Stimulated activated CD4-positive, alpha-beta T cell treated with anti-CD3 and anti-CD28 coated beads, TNF-alpha, amount 100 ng/mL, for 48 hours (primary cell): ENCODE results near the gene PPBP.

ENCODE experiments used
- DNase-seq, 3 donors: peaks; one replicate each; pipeline ENCODE4 v3.0.0-alpha.2; 2020; ENCODE audit warnings: low read depth in 3 of 3

PPBP gene

DNA sequence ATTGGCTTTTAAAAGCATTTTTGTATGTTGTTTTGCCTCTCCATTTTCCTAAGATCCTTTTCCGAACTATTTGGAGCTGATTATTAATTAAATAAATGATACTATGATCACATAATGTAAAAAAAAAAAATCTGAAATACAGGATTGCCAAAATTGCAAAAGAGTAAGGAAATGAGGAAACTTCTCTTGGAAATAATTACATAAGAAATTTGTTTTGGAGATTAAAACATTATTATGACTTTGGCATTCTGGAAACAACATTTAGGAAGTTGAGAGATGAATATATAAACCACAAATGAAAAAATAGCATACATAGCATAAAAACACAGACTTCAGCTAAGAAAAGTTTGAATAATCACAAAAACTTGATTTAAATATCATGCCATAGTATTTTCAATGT, 39.7 kb downstream of the PPBP start:
- no peak for DNase-seq

DNA sequence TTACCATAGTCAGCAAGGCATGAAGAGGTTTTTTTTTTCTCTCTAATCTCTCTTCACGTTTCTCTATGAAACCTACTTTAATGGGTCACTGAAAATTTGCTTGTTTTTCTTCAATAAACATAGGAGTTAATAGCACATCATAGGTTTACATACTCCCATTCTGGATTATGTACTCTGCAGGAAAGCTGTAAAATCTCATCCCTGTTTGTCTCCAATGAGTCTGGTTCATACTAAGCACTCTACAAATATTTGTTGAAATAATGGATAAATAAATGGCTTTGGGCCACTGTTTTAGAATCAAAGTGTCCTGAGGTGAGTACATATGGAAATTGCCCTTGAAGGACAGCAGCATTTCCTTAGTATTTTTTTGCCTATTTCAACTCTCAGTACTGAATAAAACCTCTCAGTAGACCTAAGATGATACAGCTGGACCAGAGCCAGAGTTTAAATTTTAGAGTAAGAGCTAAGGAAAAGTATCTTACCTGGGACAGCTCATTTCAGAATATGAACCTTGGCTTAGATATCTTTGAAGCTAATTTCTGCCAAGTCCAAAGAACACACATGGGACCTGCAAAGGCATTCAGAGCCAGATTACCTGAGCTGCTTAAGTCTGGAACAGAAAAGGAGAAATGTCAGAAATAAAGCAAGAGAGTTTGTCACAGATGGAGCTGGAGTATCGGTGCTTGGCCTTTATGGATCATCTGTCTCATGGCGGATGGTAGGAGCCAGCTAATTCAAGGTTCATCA, 40.6 kb downstream of the PPBP start:
- DNase-seq: no peak

DNA sequence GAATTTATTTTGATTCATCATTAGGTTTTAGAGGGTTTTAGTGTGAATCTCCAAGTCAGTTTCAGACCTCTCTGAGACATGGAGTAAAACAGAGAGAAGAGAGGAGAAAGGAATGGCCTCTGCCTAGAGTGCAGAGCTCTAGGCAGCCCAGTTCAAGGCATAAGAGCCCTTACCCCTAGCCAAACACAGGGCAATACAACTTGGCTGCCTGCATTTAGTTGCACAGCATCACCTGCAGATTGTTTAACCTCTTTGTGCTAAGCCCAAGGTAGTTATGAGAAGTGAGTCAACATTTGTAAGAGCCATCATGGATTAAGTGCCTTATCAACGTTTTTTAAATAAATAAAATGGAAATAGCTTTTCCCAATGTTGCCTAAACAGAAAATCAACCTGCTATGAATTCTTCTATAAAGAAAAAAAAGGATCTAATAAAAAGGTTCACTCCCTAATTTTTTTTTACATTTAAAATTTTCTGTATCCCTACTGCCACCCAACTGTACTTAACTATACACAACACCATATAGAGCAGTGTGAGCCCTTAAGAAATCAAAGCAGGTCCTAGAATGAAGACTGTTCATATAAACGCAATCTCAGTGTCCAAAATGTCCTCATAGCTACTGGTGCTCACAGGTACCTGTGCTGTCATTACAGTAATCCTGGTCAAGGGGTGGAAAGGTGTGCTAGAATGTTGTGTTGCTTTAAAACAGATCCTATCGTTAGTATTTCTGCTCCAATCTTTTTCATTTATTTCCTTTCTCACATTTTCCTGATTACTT, 42.1 kb downstream of the PPBP start:
- DNase-seq: no peak

DNA sequence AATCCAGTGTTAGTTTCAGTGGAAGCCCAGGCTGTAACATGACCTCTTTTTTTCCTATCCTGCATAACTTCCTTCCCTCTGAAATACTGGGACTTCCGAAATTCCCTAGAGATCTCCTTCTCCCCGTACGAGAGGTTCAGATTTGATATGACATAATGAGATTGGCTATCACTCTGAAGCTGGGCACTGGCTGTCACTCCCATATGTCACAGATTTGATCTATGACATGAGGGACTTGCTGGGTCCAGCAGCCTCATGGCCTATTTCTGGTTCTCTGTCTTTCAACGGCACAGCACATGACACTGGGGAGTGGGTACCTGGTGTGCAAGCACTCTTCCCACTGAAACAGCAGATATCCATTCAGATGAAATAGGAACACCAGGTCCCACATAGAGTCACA, 42.9 kb downstream of the PPBP start:
- no peak for DNase-seq

DNA sequence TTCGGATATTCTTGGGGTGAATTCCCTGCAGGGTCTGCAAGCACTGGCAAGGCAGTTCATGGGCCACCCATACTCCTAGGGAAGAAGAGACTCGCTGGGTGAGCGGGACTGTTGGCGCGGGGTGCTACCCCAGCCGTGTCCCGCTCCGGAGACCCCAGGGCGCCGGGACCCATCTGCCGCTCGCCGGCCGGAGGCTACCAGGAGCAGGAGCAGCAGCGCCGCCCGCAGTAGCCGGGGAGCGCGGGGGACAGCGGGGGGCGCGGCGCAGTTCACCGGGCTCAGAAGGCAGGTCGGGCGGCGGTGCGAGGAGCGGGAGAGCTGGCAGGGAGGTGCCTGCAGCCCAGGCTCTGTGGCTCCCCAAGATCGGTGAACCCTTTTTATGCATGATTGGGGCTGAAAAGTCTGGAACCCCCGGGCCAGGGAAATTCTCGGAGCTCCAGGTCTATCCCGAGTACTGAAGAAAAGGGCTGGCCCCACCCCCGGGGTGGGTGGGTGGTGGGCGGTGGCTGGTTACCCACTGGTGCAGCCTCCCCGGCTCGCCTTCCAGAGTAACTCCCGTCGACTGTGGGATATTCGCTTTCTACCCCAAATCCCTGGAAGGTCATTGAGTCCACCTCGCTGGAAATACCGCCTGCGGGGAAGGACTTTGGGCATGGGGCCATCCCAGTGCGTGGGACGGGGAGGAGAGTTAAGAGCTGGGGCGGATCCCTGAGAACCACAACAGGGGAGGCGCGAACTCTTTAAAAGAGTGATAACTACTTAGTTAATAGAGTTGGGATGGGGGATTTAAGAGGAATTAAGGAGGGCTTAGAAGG, 43.7 kb downstream of the PPBP start:
- no peak for DNase-seq

DNA sequence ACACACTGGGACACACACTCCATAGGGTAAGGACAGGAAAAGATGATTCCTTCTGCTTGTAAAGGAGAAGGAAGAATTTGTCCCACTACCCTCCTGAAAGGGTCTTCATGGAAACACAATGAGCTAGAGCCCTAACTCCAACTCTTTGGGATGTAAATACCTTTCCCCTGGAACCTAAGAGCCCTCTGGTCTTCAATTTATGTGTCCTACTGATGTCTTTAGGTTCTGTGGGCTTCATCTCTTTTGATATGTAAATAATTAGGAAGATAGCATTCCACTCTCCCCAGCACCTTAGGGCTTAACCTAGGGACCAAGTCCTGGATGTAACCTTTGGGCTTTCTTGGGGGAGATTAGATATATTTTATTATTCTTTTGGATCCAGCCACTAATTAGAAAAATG, 44.4 kb downstream of the PPBP start:
- DNase-seq: no peak

DNA sequence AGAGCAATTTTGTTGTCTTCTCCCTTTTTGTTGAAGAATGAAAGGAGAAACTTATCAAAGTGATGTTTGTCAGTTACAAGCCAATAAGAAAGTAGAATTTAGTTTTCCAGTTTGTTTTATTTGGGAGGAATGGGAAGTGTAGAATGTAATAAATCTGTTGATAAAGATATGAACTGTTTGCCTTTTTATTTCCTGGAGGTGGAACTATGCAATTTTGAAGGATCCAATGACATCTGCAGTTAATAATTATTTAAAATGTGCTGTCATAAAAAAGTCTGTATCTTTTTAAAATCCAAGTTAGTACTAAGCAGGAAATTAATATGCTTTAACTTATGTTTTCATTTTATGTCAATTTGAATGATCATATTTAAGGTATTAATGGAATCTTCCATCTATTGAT, 51.0 kb downstream of the PPBP start:
- no peak for DNase-seq
